A673 (cell line): Measurements from ENCODE around the gene ACTR5.

ENCODE experiments used
- CTCF ChIP-seq: fragments of 300-800, 200-600 bp; sonication (generic); conservative IDR thresholded peaks from 2 replicates; pipeline ENCODE4 v1.5.1; 2017; ENCODE audit warnings: low read depth, mild to moderate bottlenecking, antibody characterized with exemption, low read length, moderate library complexity, mixed read lengths
- EZH2 ChIP-seq: fragments of 200-600 bp; sonication (generic); IDR thresholded peaks from 2 replicates; pipeline ENCODE4 v1.6.1; 2017; ENCODE audit warnings: borderline replicate concordance, low read depth, mild to moderate bottlenecking, mixed read lengths, antibody characterized with exemption, low read length; ENCODE audit not compliant: poor library complexity, severe bottlenecking

- TF ChIP-seq CTCF, result no peak
- no peak for TF ChIP-seq EZH2
Measured at GRCh38 chr20:38732981-38733380, 15.3 kb upstream of the ACTR5 start.
